Central memory CD8-positive, alpha-beta T cell (primary cell): ENCODE data around the gene KRT17.
"Not testable (repeated sequence)": the region's sequence is repeated elsewhere in the genome, so short reads cannot be mapped to it uniquely, and the experiment has no call there.

Experiments
- ATAC-seq: fragments of 150-1000 bp; cut with Tn5 transposase; replicated peaks from 2 replicates; pipeline ENCODE4 v1.10.0; 2022; ENCODE audit warnings: mild to moderate bottlenecking, moderate FRiP score, moderate number of reproducible peaks; ENCODE audit not compliant: poor library complexity, severe bottlenecking; ENCODE audit errors: extremely low read depth
- DNase-seq, 2 donors: peaks; one replicate each; pipeline ENCODE4 v3.0.0; 2021; ENCODE audit warnings: low spot score in 2 of 2
- H3K27ac Mint-ChIP-seq: one replicate; pipeline ENCODE4 v1.8.0; 2022; ENCODE audit warnings: low read depth, mild to moderate bottlenecking, moderate library complexity, mixed read lengths
- H3K27me3 Mint-ChIP-seq: one replicate; pipeline ENCODE4 v1.8.0; 2022; ENCODE audit warnings: mixed read lengths
- H3K36me3 Mint-ChIP-seq: one replicate; pipeline ENCODE4 v1.8.0; 2022; ENCODE audit warnings: mild to moderate bottlenecking, moderate library complexity, mixed read lengths; ENCODE audit not compliant: insufficient read depth
- H3K4me1 Mint-ChIP-seq: one replicate; pipeline ENCODE4 v1.8.0; 2022; ENCODE audit warnings: mixed read lengths
- H3K4me3 Mint-ChIP-seq: one replicate; pipeline ENCODE4 v1.8.0; 2022; ENCODE audit warnings: mild to moderate bottlenecking, moderate library complexity, mixed read lengths
- H3K9me3 Mint-ChIP-seq: one replicate; pipeline ENCODE4 v1.8.0; 2022; ENCODE audit warnings: mixed read lengths

Gene KRT17

DNA sequence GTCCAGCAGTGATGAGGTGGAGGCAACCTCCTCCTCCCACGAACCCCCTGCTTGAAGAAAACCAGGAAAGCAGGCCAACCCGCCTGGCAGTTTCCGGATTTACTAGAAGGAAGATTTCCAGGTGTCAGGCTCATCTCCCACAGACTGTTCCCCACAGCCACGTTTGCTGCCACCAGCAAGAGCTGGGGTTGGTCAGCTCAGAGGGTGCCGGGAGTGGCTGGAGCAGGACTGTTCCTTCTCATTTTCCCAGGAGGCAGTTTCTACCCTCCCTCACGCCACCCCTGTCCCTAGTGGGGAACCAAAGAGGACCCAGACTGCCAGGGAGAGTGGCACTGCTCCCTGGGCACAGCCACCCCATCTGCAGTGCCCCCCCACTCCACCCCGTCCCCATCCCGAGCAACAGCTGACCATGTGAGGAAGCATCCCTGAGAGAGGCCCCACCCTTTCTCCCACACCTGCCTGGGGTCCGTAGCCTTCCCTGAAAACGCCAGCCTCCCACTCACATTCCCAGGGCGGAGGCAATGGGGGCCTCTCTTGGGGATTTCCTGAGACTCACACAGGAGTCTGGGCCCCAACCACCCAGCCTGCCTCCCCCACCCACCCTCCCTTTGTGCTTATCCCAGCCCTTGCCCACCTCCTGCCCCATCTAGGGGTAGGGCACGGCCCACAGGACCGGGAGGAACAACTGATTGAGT, 5.9 kb downstream of the KRT17 start:
- no peak for DNase-seq

GRCh38 chr17:41617698-41618097, 6.7 kb downstream of the KRT17 start:
- peaks cover 59% of the 10 kb centered on the region for H3K27me3 Mint-ChIP-seq
- H3K4me3 Mint-ChIP-seq, result no peak overlapping the region
- no peaks in the 10 kb centered on the region for H3K9me3 Mint-ChIP-seq
- H3K27ac Mint-ChIP-seq, result no peak overlapping the region
- no peak for ATAC-seq
- no peak for DNase-seq
- no peaks in the 10 kb centered on the region for H3K4me1 Mint-ChIP-seq
- H3K36me3 Mint-ChIP-seq, result peaks cover 5% of the 10 kb centered on the region

More for the DNA sequence above, 5.9 kb downstream of the KRT17 start:
- peaks cover 5% of the 10 kb centered on the region for H3K36me3 Mint-ChIP-seq
- peaks cover 55% of the 10 kb centered on the region for H3K27me3 Mint-ChIP-seq
- H3K27ac Mint-ChIP-seq, result no peak overlapping the region
- no peak overlapping the region for H3K4me3 Mint-ChIP-seq
- H3K9me3 Mint-ChIP-seq, result no peaks in the 10 kb centered on the region
- no peak for ATAC-seq
- H3K4me1 Mint-ChIP-seq, result no peaks in the 10 kb centered on the region

- Mint-ChIP-seq H3K4me3 (no peak overlapping the region), H3K27ac (no peak overlapping the region), H3K9me3 (no peaks in the 10 kb centered on the region), H3K4me1 (no peaks in the 10 kb centered on the region), H3K36me3 (peaks cover 2% of the 10 kb centered on the region), H3K27me3 (peaks cover 58% of the 10 kb centered on the region)
- DNase-seq (no peak), ATAC-seq (no peak)
These were observed 7.2 kb downstream of the KRT17 start for GRCh38 chr17:41617136-41617535.

- peaks cover 52% of the 10 kb centered on the region for H3K27me3 Mint-ChIP-seq
- not testable (repeated sequence) for H3K27ac Mint-ChIP-seq, H3K36me3 Mint-ChIP-seq, DNase-seq, H3K9me3 Mint-ChIP-seq, ATAC-seq, H3K4me3 Mint-ChIP-seq, H3K4me1 Mint-ChIP-seq
These were observed 7.9 kb downstream of the KRT17 start for GRCh38 chr17:41616486-41616885.

DNA sequence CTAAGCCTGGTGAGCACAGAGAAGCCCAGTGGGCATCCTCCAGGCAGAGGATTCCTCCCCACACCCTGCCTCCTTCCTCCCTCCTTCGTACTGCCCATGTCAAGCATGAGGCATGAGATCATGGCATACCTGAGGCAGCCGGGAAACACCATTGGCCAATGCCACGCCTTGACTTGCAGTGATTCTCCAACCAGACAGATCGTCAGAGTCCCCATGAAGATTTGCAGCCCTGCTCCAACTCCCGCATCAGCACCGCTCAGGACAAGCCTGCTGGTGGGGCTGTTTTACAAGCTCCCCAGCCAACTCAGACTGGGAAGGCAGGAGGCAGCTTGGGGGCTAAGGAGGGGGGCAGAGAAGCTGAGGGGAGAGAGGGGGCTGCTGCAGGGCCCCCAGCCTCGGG, 8.9 kb downstream of the KRT17 start:
- DNase-seq, result no peak
- H3K4me3 Mint-ChIP-seq, result no peak overlapping the region
- no peaks in the 10 kb centered on the region for H3K9me3 Mint-ChIP-seq
- no peak overlapping the region for H3K27ac Mint-ChIP-seq
- H3K4me1 Mint-ChIP-seq, result no peaks in the 10 kb centered on the region
- peaks cover 47% of the 10 kb centered on the region for H3K27me3 Mint-ChIP-seq
- peaks cover 2% of the 10 kb centered on the region for H3K36me3 Mint-ChIP-seq
- ATAC-seq, result no peak

- ATAC-seq, H3K4me3 Mint-ChIP-seq, H3K4me1 Mint-ChIP-seq, H3K36me3 Mint-ChIP-seq, H3K27ac Mint-ChIP-seq, H3K9me3 Mint-ChIP-seq, DNase-seq: not testable (repeated sequence)
- peaks cover 45% of the 10 kb centered on the region for H3K27me3 Mint-ChIP-seq
These were observed 9.6 kb downstream of the KRT17 start for GRCh38 chr17:41614767-41615166.

DNA sequence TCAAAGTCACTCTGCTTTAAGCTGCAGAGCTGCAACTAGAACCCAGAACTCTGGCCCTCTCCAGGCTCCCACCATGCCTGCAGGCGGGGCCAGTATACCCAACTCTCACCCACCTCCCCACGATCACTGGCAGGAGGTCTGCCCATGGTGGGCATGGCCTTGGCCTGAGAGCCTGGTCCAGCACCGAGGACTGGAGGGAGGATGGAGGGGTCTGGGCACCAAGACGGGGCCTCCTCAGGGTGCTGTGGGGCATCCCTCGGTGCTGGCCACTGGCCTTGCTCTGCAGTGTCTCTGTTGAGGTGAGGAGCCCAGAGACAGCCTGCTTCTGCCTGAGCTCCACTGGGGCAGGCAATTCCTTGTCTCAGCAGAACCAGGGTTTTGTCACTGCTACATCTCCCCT, 10.3 kb downstream of the KRT17 start:
- Mint-ChIP-seq H3K9me3 (no peaks in the 10 kb centered on the region), H3K4me1 (no peaks in the 10 kb centered on the region), H3K27ac (no peak overlapping the region), H3K4me3 (no peak overlapping the region), H3K36me3 (no peaks in the 10 kb centered on the region), H3K27me3 (peaks cover 43% of the 10 kb centered on the region)
- DNase-seq (no peak), ATAC-seq (no peak)

GRCh38 chr17:41613277-41614082, 10.9 kb downstream of the KRT17 start:
- peaks cover 39% of the 10 kb centered on the region for H3K27me3 Mint-ChIP-seq
- no peak overlapping the region for H3K27ac Mint-ChIP-seq
- no peak for ATAC-seq
- no peaks in the 10 kb centered on the region for H3K4me1 Mint-ChIP-seq
- no peaks in the 10 kb centered on the region for H3K9me3 Mint-ChIP-seq
- no peaks in the 10 kb centered on the region for H3K36me3 Mint-ChIP-seq
- no peak overlapping the region for H3K4me3 Mint-ChIP-seq
- no peak for DNase-seq

DNA sequence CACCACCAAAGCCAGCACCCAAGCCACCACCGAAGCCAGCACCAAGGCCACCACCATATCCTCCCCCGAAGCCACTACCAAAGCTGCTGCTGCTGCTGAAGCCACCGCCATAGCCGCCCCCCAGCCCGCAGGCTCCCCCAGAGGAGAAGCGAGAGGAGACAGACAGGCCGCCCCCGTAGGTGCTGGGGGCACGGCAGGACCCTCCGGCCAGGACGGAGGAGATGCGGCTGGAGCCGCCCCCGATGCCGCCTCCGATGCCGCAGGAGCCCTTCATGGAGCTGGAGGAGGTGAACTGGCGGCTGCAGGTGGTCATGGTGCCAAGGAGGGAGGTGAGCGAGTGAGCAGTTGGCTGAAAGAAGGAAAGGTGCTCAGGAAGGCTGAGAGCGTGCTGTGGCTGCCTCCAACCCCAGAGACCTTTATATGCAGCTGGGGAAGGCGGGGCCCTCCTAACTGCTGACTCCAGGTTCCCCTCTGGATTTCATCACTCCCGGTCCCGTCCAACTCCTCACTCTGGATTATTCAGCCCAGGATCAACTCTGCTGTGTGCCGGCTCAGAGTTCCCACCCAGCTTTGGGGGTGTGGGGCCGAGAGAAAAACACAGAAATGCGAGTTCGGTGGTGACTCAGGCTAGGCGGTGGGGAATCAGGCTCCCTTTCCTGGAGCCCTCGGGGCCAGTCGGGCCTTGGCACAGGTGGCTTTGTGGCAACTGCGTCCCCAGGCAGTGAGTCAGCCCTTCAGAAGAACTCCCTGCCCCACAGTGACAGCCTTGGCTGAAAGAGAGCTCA, 11.8 kb downstream of the KRT17 start, which contains the start of gene KRT16:
TSS of gene KRT16 (minus strand) at position 392 of the 785 bp plus-strand sequence. CDS start at position 313, 79 bp downstream.
- peaks cover 44% of the 10 kb centered on the region for H3K27me3 Mint-ChIP-seq
- not testable (repeated sequence) for H3K4me3 Mint-ChIP-seq, ATAC-seq, H3K36me3 Mint-ChIP-seq, H3K4me1 Mint-ChIP-seq, DNase-seq, H3K27ac Mint-ChIP-seq, H3K9me3 Mint-ChIP-seq

GRCh38 chr17:41610965-41611640, 13.3 kb downstream of the KRT17 start:
- Mint-ChIP-seq H3K4me3 (no peak overlapping the region), H3K27ac (no peak overlapping the region), H3K9me3 (peaks cover 18% of the 10 kb centered on the region), H3K27me3 (peaks cover 58% of the 10 kb centered on the region), H3K4me1 (no peaks in the 10 kb centered on the region), H3K36me3 (no peaks in the 10 kb centered on the region)
- ATAC-seq (no peak), DNase-seq (no peak)

- not testable (repeated sequence) for DNase-seq, H3K27ac Mint-ChIP-seq, H3K4me1 Mint-ChIP-seq, H3K36me3 Mint-ChIP-seq, H3K4me3 Mint-ChIP-seq, ATAC-seq
- Mint-ChIP-seq H3K27me3 (peaks cover 59% of the 10 kb centered on the region), H3K9me3 (peaks cover 23% of the 10 kb centered on the region)
These were observed 14.3 kb downstream of the KRT17 start for GRCh38 chr17:41610061-41610517.

GRCh38 chr17:41606930-41607329, 17.4 kb downstream of the KRT17 start:
- not testable (repeated sequence) for H3K4me1 Mint-ChIP-seq, ATAC-seq, DNase-seq, H3K36me3 Mint-ChIP-seq, H3K4me3 Mint-ChIP-seq, H3K27ac Mint-ChIP-seq
- peaks cover 23% of the 10 kb centered on the region for H3K9me3 Mint-ChIP-seq
- peaks cover 58% of the 10 kb centered on the region for H3K27me3 Mint-ChIP-seq
